Astrocyte (in vitro differentiated cells and primary cell): Measurements from ENCODE around the gene FHL3. TPM values are rescaled to one million over a fixed set of nuclear protein-coding genes. Genes with fewer than 3 reads are reported as not detected.

Experiments used
- DNase-seq: peaks from one replicate; pipeline ENCODE4 v3.0.0-alpha.2; 2010; ENCODE audit warnings: low read depth
- FAIRE-seq: peaks from 2 replicates; lab custom pipeline; 2011; peaks lifted over from hg19 to GRCh38; lab: Jason Lieb, UNC
- H2AFZ ChIP-seq: 2 replicates; pipeline ENCODE4 v1.6.0; 2012; ENCODE audit warnings: low read depth, low read length, inconsistent platforms
- H3K27ac ChIP-seq: 2 replicates; pipeline ENCODE4 v1.5.1; 2011; ENCODE audit warnings: low read depth, low read length, inconsistent platforms
- H3K27me3 ChIP-seq: 2 replicates; pipeline ENCODE4 v1.6.0; 2011; ENCODE audit warnings: low read length, inconsistent platforms; ENCODE audit not compliant: insufficient read depth
- H3K36me3 ChIP-seq: 2 replicates; pipeline ENCODE4 v1.5.1; 2011; ENCODE audit warnings: low read length, inconsistent platforms; ENCODE audit not compliant: insufficient read depth
- H3K4me1 ChIP-seq: 2 replicates; pipeline ENCODE4 v1.5.1; 2011; ENCODE audit warnings: low read length, inconsistent platforms; ENCODE audit not compliant: insufficient read depth
- H3K4me2 ChIP-seq: 2 replicates; pipeline ENCODE4 v1.6.0; 2012; ENCODE audit warnings: low read length, inconsistent platforms
- H3K4me3 ChIP-seq: 2 replicates; pipeline ENCODE4 v1.5.1; 2011; ENCODE audit warnings: low read depth, mild to moderate bottlenecking, low read length, inconsistent platforms; ENCODE audit not compliant: insufficient read depth
- H3K79me2 ChIP-seq: 2 replicates; pipeline ENCODE4 v1.6.0; 2012; ENCODE audit warnings: mild to moderate bottlenecking, low read length, inconsistent platforms; ENCODE audit not compliant: insufficient read depth
- H3K9ac ChIP-seq: 2 replicates; pipeline ENCODE4 v1.6.0; 2012; ENCODE audit warnings: mild to moderate bottlenecking, low read length, inconsistent platforms
- H3K9me3 ChIP-seq: 2 replicates; pipeline ENCODE4 v1.5.1; 2012; ENCODE audit warnings: low read depth, mild to moderate bottlenecking, low read length, inconsistent platforms; ENCODE audit not compliant: insufficient read depth
- H4K20me1 ChIP-seq: 2 replicates; pipeline ENCODE4 v1.6.0; 2012; ENCODE audit warnings: low read length, inconsistent platforms; ENCODE audit not compliant: insufficient read depth
- H3K27ac Mint-ChIP-seq: one replicate; pipeline ENCODE4 v1.8.0; 2021; ENCODE audit warnings: mild to moderate bottlenecking, mixed read lengths; ENCODE audit not compliant: unreplicated experiment
- H3K27me3 Mint-ChIP-seq: one replicate; pipeline ENCODE4 v1.8.0; 2021; ENCODE audit warnings: low read depth, mixed read lengths; ENCODE audit not compliant: unreplicated experiment
- H3K36me3 Mint-ChIP-seq: one replicate; pipeline ENCODE4 v1.8.0; 2021; ENCODE audit warnings: low read depth, mixed read lengths; ENCODE audit not compliant: unreplicated experiment
- H3K4me1 Mint-ChIP-seq: one replicate; pipeline ENCODE4 v1.8.0; 2021; ENCODE audit warnings: low read depth, mixed read lengths; ENCODE audit not compliant: unreplicated experiment
- H3K4me3 Mint-ChIP-seq: one replicate; pipeline ENCODE4 v1.8.0; 2021; ENCODE audit warnings: mild to moderate bottlenecking, moderate library complexity, mixed read lengths; ENCODE audit not compliant: unreplicated experiment
- H3K9me3 Mint-ChIP-seq: one replicate; pipeline ENCODE4 v1.8.0; 2021; ENCODE audit warnings: mild to moderate bottlenecking, mixed read lengths; ENCODE audit not compliant: unreplicated experiment
- EZH2 ChIP-seq: IDR thresholded peaks from 2 replicates; pipeline ENCODE4 v1.6.1; 2012; ENCODE audit warnings: mild to moderate bottlenecking, low read length, inconsistent platforms; ENCODE audit not compliant: insufficient read depth
- total RNA-seq: library from RNA; stranded (reverse); gene quantifications from 2 replicates; pipeline ENCODE4 v1.2.1, GENCODE V29; 2021
- TF ChIP-seq, protein P1 (sequence below): IDR thresholded peaks from 2 replicates; pipeline ENCODE4 v1.5.1; 2011; ENCODE audit warnings: low read depth, mild to moderate bottlenecking, inconsistent platforms, low read length, moderate library complexity; ENCODE audit not compliant: insufficient read depth

FHL3 gene
- total RNA-seq, 1 donor from 2014 or later, result 107 TPM

- Histone ChIP-seq H3K9me3 (no peaks in the 10 kb centered on the region), H3K27ac (no peak overlapping the region), H2AFZ (no peak overlapping the region), H3K9ac (no peak overlapping the region), H3K27me3 (no peaks in the 10 kb centered on the region), H3K79me2 (peaks cover 6% of the 10 kb centered on the region), H3K36me3 (peaks cover 65% of the 10 kb centered on the region), H3K4me2 (no peak overlapping the region), H3K4me1 (no peaks in the 10 kb centered on the region), H4K20me1 (peaks cover 51% of the 10 kb centered on the region), H3K4me3 (no peak overlapping the region)
- FAIRE-seq (no peak), DNase-seq (no peak)
- TF ChIP-seq, protein P1, sequence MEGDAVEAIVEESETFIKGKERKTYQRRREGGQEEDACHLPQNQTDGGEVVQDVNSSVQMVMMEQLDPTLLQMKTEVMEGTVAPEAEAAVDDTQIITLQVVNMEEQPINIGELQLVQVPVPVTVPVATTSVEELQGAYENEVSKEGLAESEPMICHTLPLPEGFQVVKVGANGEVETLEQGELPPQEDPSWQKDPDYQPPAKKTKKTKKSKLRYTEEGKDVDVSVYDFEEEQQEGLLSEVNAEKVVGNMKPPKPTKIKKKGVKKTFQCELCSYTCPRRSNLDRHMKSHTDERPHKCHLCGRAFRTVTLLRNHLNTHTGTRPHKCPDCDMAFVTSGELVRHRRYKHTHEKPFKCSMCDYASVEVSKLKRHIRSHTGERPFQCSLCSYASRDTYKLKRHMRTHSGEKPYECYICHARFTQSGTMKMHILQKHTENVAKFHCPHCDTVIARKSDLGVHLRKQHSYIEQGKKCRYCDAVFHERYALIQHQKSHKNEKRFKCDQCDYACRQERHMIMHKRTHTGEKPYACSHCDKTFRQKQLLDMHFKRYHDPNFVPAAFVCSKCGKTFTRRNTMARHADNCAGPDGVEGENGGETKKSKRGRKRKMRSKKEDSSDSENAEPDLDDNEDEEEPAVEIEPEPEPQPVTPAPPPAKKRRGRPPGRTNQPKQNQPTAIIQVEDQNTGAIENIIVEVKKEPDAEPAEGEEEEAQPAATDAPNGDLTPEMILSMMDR, result no peak
- no peak for TF ChIP-seq EZH2
- no peaks in the 10 kb centered on the region for H3K9me3 Mint-ChIP-seq
- H3K36me3 Mint-ChIP-seq, result peaks cover 19% of the 10 kb centered on the region
- no peak overlapping the region for H3K4me3 Mint-ChIP-seq
- H3K4me1 Mint-ChIP-seq, result peaks cover 14% of the 10 kb centered on the region
- no peak overlapping the region for H3K27ac Mint-ChIP-seq
- H3K27me3 Mint-ChIP-seq, result no peaks in the 10 kb centered on the region
These were observed 17.5 kb upstream of the FHL3 start for GRCh38 chr1:38022810-38023209.

- Mint-ChIP-seq H3K4me1 (peaks cover 11% of the 10 kb centered on the region), H3K9me3 (no peaks in the 10 kb centered on the region), H3K27ac (no peak overlapping the region), H3K36me3 (peaks cover 19% of the 10 kb centered on the region), H3K4me3 (no peak overlapping the region), H3K27me3 (no peaks in the 10 kb centered on the region)
- no peak overlapping the region for H3K4me2 ChIP-seq
- H3K79me2 ChIP-seq, result peaks cover 14% of the 10 kb centered on the region
- peaks cover 50% of the 10 kb centered on the region for H4K20me1 ChIP-seq
- no peaks in the 10 kb centered on the region for H3K27me3 ChIP-seq
- no peak for TF ChIP-seq EZH2
- TF ChIP-seq, protein P1, result no peak
- no peak for FAIRE-seq
- H3K4me1 ChIP-seq, result no peaks in the 10 kb centered on the region
- no peak overlapping the region for H3K4me3 ChIP-seq
- no peak overlapping the region for H2AFZ ChIP-seq
- no peak for DNase-seq
- H3K9ac ChIP-seq, result no peak overlapping the region
- H3K36me3 ChIP-seq, result peaks cover 73% of the 10 kb centered on the region
- H3K9me3 ChIP-seq, result no peaks in the 10 kb centered on the region
- no peak overlapping the region for H3K27ac ChIP-seq
These were observed 16.7 kb upstream of the FHL3 start for GRCh38 chr1:38021969-38022368.

DNA sequence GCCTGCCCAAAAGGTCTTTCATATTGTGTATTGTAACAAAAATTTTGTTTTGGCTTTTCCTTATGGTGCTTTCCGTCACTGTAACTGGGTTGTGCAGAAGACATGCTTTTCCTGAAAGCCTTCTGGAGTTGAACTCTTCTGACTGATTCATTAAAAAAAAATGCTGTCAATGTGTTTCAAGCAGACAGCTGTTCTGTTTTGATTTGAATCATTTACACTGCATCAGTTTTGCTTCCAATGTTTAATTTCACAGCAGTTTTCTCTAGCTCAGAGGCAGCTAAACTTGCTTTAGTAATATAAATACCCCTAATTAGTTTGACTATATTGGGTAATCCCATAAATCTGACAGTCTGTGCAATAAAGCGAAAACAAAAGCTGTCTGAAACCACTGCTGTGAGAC lies 15.1 kb upstream of the FHL3 start:
- Mint-ChIP-seq H3K27me3 (no peaks in the 10 kb centered on the region), H3K36me3 (peaks cover 15% of the 10 kb centered on the region)

More for the DNA sequence above, 15.1 kb upstream of the FHL3 start:
- no peak overlapping the region for H3K9ac ChIP-seq
- peaks cover 74% of the 10 kb centered on the region for H3K36me3 ChIP-seq
- peaks cover 30% of the 10 kb centered on the region for H3K79me2 ChIP-seq
- peak overlapping the region; percentile 22 for H3K4me2 ChIP-seq
- H3K4me1 Mint-ChIP-seq, result peaks cover 15% of the 10 kb centered on the region
- no peaks in the 10 kb centered on the region for H3K27me3 ChIP-seq
- no peak overlapping the region for H2AFZ ChIP-seq
- peak overlapping the region; percentile 59 for H3K27ac Mint-ChIP-seq
- FAIRE-seq, result no peak
- TF ChIP-seq EZH2, result no peak
- TF ChIP-seq, protein P1, result no peak
- no peaks in the 10 kb centered on the region for H3K4me1 ChIP-seq
- H3K4me3 Mint-ChIP-seq, result no peak overlapping the region
- no peaks in the 10 kb centered on the region for H3K9me3 Mint-ChIP-seq
- no peaks in the 10 kb centered on the region for H3K9me3 ChIP-seq
- no peak overlapping the region for H3K27ac ChIP-seq
- no peak for DNase-seq
- H4K20me1 ChIP-seq, result peaks cover 51% of the 10 kb centered on the region
- no peak overlapping the region for H3K4me3 ChIP-seq
